GM19452 (cell line): ENCODE results near the gene ABCC5.

Source experiments
- ATAC-seq: cut with Tn5 transposase; IDR thresholded peaks from one replicate; pipeline ENCODE4 v1.9.1; 2021; ENCODE audit not compliant: unreplicated experiment

Gene ABCC5

GRCh38 chr3:183927059-183927458 is 90.6 kb downstream of the ABCC5 start:
- no peak for ATAC-seq

GRCh38 chr3:183924956-183925355 is 92.7 kb downstream of the ABCC5 start:
- ATAC-seq: no peak

GRCh38 chr3:183924543-183924942 is 93.1 kb downstream of the ABCC5 start:
- ATAC-seq: no peak

- no peak for ATAC-seq
Measured at GRCh38 chr3:183922421-183922820, 95.3 kb downstream of the ABCC5 start.

GRCh38 chr3:183921096-183921495 is 96.6 kb downstream of the ABCC5 start:
- ATAC-seq: no peak

- no peak for ATAC-seq
Measured at GRCh38 chr3:183920416-183920815, 97.3 kb downstream of the ABCC5 start.

- no peak for ATAC-seq
Measured at GRCh38 chr3:183918178-183918577, 99.5 kb downstream of the ABCC5 start.

- ATAC-seq: no peak
Measured at GRCh38 chr3:183917776-183918175, 99.9 kb downstream of the ABCC5 start.

- ATAC-seq: no peak
Measured at GRCh38 chr3:183914856-183915255, 102.8 kb downstream of the ABCC5 start.

- ATAC-seq: no peak
Measured at GRCh38 chr3:183913580-183913920, 104.1 kb downstream of the ABCC5 start.

- no peak for ATAC-seq
Measured at GRCh38 chr3:183912895-183913579, 104.6 kb downstream of the ABCC5 start.

GRCh38 chr3:183911763-183912506 is 105.7 kb downstream of the ABCC5 start:
- ATAC-seq: no peak

GRCh38 chr3:183911087-183911486 is 106.6 kb downstream of the ABCC5 start:
- ATAC-seq: no peak

GRCh38 chr3:183909030-183909600 is 108.6 kb downstream of the ABCC5 start:
- ATAC-seq: no peak

GRCh38 chr3:183907911-183908331 is 109.8 kb downstream of the ABCC5 start:
- no peak for ATAC-seq

GRCh38 chr3:183907176-183907575 is 110.5 kb downstream of the ABCC5 start:
- no peak for ATAC-seq

GRCh38 chr3:183906234-183906921 is 111.3 kb downstream of the ABCC5 start:
- ATAC-seq: no peak

- no peak for ATAC-seq
Measured at GRCh38 chr3:183904833-183905780, 112.6 kb downstream of the ABCC5 start.

- ATAC-seq: no peak
Measured at GRCh38 chr3:183898028-183898431, 119.7 kb downstream of the ABCC5 start.

- no peak for ATAC-seq
Measured at GRCh38 chr3:183897606-183898005, 120.1 kb downstream of the ABCC5 start.

- ATAC-seq: no peak
Measured at GRCh38 chr3:183896610-183897009, 121.1 kb downstream of the ABCC5 start.
